HG03064 (cell line): Measurements from ENCODE around the gene PDE4D.
"Not testable (repeated sequence)": the region's sequence is repeated elsewhere in the genome, so short reads cannot be mapped to it uniquely, and the experiment has no call there.

Source experiments
- ATAC-seq: cut with Tn5 transposase; IDR thresholded peaks from one replicate; pipeline ENCODE4 v1.9.1; 2021; ENCODE audit warnings: low read depth; ENCODE audit not compliant: unreplicated experiment

Gene PDE4D

DNA sequence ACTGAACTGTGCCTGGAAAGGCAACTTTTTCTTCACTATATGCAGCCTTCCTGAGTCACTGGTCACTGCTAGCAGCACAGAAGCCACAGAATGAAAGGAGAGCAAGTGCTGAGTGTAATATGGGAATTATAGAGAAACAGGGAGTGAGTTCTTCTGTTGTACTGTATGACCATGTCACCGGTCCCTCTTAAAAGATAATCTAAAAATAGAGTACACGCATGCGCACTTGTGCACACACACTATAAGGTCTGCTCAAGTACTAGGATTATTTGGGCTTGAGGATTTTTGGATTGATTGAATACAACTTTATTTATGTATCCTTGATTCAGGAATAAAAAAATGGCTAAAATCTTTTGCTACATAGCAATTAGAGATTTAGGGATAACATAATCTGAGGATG lies 571.9 kb downstream of the PDE4D start:
- ATAC-seq, result no peak

GRCh38 chr5:59320420-59320819 lies 573.1 kb downstream of the PDE4D start:
- no peak for ATAC-seq

GRCh38 chr5:59319250-59319649 lies 574.3 kb downstream of the PDE4D start:
- ATAC-seq, result no peak

GRCh38 chr5:59317774-59318205 lies 575.7 kb downstream of the PDE4D start:
- no peak for ATAC-seq

- ATAC-seq, result no peak
These were observed 576.3 kb downstream of the PDE4D start for GRCh38 chr5:59317023-59317773.

DNA sequence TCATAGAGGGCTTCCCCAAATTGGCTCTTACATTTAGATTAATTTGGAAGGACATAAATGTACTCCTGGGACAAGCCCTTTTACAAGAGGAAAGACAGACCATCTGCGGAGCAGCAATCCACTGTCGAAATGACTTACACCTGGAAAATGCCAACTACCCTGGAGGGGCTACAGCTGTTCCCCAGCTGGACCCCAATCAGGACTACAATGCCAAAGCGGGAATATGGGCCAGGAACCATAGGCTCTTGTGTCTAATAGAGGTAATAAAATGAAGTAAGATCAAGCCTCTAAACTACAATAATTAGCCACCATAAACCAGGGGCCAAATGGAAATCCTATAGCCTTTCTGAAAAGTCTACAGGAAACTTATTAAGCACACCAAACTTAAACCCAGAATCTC lies 581.3 kb downstream of the PDE4D start:
- ATAC-seq, result no peak

DNA sequence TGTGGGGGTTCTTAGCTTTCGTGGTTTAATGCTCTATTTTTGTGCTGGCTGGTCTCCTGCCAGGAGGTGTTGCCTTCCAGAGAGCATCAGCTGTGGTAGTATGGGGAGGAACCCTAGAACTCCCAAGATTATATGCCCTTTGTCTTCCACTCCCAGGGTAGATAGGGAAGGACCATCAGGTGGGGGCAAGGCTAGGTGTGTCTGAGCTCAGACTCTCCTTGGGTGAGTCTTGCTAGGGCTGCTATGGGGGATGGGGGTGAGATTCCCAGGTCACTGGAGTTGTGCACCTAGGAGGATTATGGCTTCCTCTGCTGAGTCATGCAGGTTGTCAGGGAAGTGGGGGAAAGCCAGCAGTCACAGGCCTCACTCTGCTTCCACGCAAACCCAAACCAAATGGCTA lies 584.8 kb downstream of the PDE4D start:
- not testable (repeated sequence) for ATAC-seq

GRCh38 chr5:59303289-59303716 lies 590.2 kb downstream of the PDE4D start:
- not testable (repeated sequence) for ATAC-seq

GRCh38 chr5:59302509-59302908 lies 591.0 kb downstream of the PDE4D start:
- not testable (repeated sequence) for ATAC-seq

DNA sequence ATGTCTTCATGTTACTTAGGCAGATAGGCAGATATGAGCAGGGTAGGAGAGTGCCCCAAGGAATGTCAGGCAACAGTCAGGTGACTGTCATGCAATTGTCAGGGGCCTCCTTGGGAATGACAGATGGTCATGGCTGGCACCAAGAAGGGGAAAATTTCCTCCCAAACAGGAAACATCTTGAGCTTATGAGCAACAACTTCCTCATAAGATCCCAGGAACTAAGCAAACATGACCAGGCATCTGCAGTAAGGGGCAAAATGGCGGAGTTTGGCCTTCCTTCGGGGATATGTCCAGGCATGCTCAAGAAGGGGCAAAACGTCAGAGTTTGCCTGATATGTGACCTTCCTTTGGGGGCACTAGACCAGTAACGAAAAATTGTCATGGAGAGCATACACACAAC lies 591.8 kb downstream of the PDE4D start:
- ATAC-seq, result no peak

GRCh38 chr5:59300930-59301329 lies 592.6 kb downstream of the PDE4D start:
- no peak for ATAC-seq

DNA sequence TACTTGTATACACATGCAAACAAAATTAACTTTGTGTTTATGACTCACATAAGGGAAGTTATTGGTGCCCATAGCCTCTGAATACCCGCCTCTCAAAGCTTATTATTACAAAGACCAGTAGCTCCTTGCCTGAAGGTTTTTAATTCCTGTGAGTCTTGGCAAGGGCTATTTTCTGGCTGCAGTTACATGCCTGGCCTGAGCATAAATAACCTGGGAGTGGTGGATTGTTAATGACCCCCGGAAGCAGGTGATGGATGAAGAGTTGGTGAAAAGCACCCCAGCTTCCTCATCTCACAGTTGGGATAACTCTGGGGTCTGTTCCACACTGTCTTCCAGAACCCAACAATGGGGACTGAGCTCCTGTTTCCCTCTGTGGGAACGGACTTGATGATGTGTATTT lies 594.5 kb downstream of the PDE4D start:
- no peak for ATAC-seq

DNA sequence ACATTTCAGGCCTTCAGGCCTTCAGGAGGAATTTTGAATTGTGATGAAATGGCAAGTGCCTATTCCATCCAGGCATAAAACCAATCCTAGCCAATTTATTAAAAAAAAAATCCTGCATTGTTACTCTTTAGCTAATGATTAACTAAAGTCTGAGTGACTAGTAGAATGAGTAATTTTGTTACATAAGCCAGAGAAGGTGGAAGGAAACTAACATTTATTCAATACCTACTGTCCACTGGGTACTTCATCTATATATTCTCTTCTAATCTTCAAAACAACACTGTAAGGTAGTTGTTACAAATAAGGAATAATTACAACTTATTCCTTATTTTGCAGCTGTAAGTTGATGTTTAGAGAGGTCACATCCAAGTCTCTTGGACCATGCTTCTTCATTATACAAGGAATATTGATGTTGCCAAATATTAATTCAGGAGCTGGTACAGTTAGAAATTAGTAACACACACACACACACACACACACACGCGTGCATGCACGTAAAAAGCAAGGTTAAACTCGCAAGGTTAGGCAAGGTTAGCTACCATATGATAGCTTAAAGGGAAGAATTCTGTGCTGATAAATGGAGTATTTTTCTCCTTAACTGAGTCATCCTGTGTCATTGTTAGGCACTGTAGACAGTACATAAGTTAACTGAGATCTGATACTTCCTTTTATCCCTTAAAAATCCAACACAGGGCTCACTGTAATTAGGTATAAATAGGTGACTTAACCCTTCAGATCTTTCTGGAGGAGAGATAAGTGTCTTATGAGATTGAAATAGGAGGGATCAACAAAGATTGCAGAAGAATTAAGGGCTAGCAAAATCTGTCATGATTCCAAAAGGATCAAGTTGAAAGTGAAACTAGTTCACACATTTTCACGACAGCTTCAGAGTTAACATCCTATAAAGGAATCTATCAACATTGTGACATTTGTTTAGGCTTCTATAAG lies 596.9 kb downstream of the PDE4D start:
- no peak for ATAC-seq

DNA sequence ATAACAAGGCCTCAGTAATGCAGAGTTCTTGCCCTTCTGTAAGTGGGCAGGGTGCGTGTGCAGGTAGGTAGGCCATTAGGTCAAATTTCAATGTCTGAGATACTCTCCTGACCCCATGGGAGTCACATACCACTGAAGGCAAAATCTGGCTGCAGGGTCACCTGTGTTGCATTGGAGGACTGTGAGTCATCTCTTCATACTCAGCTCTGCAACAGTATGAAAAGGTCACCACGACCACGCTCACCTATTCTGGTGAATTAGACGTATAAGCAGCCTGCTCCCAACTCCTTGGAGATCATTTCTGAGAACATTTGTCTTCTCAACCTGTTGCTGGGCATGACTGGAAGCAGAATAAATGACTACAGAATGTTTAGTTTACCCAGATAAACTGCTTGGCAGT lies 599.8 kb downstream of the PDE4D start:
- ATAC-seq, result no peak

- ATAC-seq, result no peak
These were observed 601.6 kb downstream of the PDE4D start for GRCh38 chr5:59291941-59292340.

GRCh38 chr5:59287884-59288283 lies 605.6 kb downstream of the PDE4D start:
- no peak for ATAC-seq

DNA sequence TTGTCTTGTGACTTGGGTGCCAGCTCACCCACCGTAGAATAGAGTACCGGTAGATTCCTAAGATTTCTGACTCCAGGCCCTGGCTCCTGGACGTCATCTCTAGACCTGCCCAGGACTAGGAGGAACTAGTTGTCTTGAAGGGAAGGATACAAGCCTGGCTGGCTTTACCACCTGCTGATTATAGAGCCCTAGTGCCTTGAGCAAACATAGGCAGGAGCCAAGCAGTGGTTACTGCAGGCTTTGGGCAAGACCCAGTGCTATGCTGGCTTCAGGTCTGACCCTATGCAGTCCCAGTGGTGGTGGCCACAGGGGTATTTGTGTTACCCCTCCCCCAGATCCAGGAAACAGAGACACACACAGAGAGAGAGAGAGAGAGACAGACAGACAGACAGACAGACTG lies 606.2 kb downstream of the PDE4D start:
- ATAC-seq, result no peak

DNA sequence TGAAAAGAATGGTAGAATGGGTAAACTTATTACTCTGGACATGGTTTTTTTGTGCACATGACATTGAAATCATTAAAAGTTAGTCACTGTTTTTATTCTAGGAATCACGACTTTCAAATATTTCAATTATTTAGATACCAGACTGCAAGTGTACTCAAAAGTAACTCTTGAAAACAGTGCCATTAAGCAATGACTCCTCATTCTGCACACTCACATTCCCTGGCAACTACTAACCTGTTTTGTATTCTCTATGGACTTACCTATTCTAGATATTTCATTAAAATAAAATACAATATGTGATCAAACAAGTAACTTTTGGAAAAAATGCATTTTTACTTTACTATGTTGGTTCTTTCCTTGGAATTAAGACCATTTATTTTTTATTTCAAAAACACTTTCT lies 607.0 kb downstream of the PDE4D start:
- ATAC-seq, result no peak

DNA sequence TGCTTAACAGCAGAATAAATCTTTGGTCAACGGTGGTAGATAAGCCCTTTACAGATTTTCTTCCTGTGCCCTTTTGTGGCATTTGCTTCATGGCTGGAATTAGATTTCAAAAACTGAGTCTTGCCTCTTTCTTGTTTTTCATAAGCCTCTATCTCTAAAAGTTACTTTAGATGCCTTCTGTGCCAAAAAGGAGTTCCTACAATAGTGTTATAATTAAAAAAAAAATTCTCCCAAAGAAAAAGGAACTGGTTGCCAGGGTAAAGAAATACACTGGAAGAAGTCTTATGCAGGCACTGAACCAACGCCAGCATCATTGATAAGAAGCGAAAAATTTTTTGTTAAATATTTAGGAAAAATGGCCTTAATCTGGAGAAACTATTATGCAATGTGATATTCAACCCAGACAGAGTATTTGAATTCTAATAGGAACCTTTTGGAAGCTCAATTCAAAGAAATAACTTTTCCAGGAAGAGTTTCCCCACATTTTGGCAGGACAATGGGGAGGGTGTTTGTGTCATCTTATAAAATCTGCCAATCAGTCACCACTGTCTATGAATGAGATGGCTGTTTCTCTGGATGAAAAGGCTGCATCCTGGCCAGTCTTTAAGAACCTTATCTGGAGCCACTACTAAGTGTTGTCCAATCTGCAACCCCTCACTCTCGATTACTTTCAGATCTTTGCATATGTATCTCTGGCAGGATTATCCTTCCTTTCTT lies 608.1 kb downstream of the PDE4D start:
- no peak for ATAC-seq

- ATAC-seq, result no peak
These were observed 610.8 kb downstream of the PDE4D start for GRCh38 chr5:59282726-59283125.

DNA sequence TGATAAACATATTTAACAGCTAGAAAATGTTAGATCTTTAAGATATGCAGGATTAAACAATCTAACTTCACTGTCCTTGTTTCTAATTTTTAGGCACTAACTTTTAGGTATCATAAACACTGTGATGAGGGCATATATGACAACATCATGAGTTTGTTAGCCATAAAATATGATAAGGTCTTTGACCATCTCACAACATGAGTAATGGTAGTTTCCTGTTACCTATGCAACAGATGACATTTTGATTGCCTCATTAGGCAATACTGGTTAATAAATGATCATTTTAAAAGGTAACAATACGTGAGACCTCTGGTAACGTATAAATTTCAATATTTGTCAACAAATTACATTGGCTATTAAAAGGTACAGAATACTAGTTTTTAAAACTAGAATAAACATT lies 613.5 kb downstream of the PDE4D start:
- no peak for ATAC-seq
